PC-9 (cell line): ENCODE measurements around the gene TAC4. TPM values are rescaled to one million over a fixed set of nuclear protein-coding genes. Genes with fewer than 3 reads are reported as not detected.

Experiments used
- BruUV-seq: library from RNA; stranded (reverse); fragments of 400-500 nt; replicated peaks from 2 replicates; lab custom pipeline; 2021; lab: Mats Ljungman, UMichigan
- CTCF ChIA-PET: fragments of 300-600 bp; sonication (Branson Sonifier 250); formaldehyde crosslinking; loops from one replicate; lab custom pipeline; 2022; ENCODE audit warnings: antibody characterized with exemption; lab: Charles Lee
- POLR2A ChIA-PET: fragments of 300-600 bp; sonication (Branson Sonifier 250); formaldehyde crosslinking; loops from one replicate; lab custom pipeline; 2022; ENCODE audit warnings: antibody characterized with exemption; ENCODE audit not compliant: unreplicated experiment; lab: Charles Lee
- DNase-seq, 2 experiments: peaks; one replicate each; pipeline versions ENCODE4 v3.0.0 to v3.0.0-alpha.2; 2015 to 2022; ENCODE audit warnings: mixed read lengths in 1 of 2
- H2AFZ ChIP-seq: fragments of 200-600 bp; sonication (generic); 2 replicates; pipeline ENCODE4 v1.8.1; 2017; ENCODE audit warnings: antibody characterized with exemption
- H3F3A ChIP-seq: fragments of 200-600 bp; sonication (generic); 2 replicates; pipeline ENCODE4 v1.8.1; 2017; ENCODE audit warnings: antibody characterized with exemption, mild to moderate bottlenecking, low read depth; ENCODE audit not compliant: insufficient read depth
- H3K27ac ChIP-seq: fragments of 200-600 bp; sonication (generic); 2 replicates; pipeline ENCODE4 v1.6.1; 2016; ENCODE audit warnings: mixed run types
- H3K27me3 ChIP-seq: fragments of 200-600 bp; sonication (generic); 2 replicates; pipeline ENCODE4 v1.6.1; 2016; ENCODE audit warnings: low read depth, mixed run types; ENCODE audit not compliant: insufficient read depth
- H3K36me3 ChIP-seq: fragments of 200-600 bp; sonication (generic); 2 replicates; pipeline ENCODE4 v1.6.1; 2016; ENCODE audit warnings: low read depth, mixed run types
- H3K4me1 ChIP-seq: fragments of 200-600 bp; sonication (generic); replicated peaks from 2 replicates; pipeline ENCODE4 v1.6.1; 2016; ENCODE audit warnings: mixed run types; ENCODE audit not compliant: insufficient read depth
- H3K4me2 ChIP-seq: fragments of 200-600 bp; sonication (generic); 2 replicates; pipeline ENCODE4 v1.6.1; 2017; ENCODE audit warnings: mixed run types
- H3K4me3 ChIP-seq: fragments of 200-600 bp; sonication (generic); 2 replicates; pipeline ENCODE4 v1.6.1; 2016; ENCODE audit warnings: mixed run types
- H3K79me2 ChIP-seq: fragments of 200-600 bp; sonication (generic); 2 replicates; pipeline ENCODE4 v1.6.1; 2017; ENCODE audit warnings: low read depth, mixed run types
- H3K9me2 ChIP-seq: fragments of 200-600 bp; sonication (generic); 2 replicates; pipeline ENCODE4 v1.8.1; 2017; ENCODE audit warnings: mild to moderate bottlenecking; ENCODE audit not compliant: insufficient read depth
- H3K9me3 ChIP-seq: fragments of 200-600 bp; sonication (generic); 2 replicates; pipeline ENCODE4 v1.8.1; 2016; ENCODE audit warnings: low read depth; ENCODE audit not compliant: insufficient read depth
- H4K20me1 ChIP-seq: fragments of 200-600 bp; sonication (generic); 2 replicates; pipeline ENCODE4 v1.8.1; 2017; ENCODE audit not compliant: insufficient read depth
- CTCF ChIP-seq: fragments of 200-600 bp; sonication (generic); conservative IDR thresholded peaks from 2 replicates; pipeline ENCODE4 v1.6.1; 2017; ENCODE audit warnings: mixed run types, antibody characterized with exemption, mild to moderate bottlenecking, moderate library complexity
- EZH2 ChIP-seq: fragments of 200-600 bp; sonication (generic); IDR thresholded peaks from 2 replicates; pipeline ENCODE4 v1.8.0; 2017; ENCODE audit warnings: antibody characterized with exemption, low read depth
- intact Hi-C: fragments of 100-400 bp; cut with micrococcal nuclease; formaldehyde crosslinking; loops from one replicate; pipeline ENCODE4 v1.10.0; 2022; ENCODE audit not compliant: unreplicated experiment
- total RNA-seq: library from RNA; stranded (reverse); gene quantifications from 2 replicates; pipeline ENCODE4 v1.2.3, GENCODE V29; 2021

The TAC4 gene
- total RNA-seq, 1 experiment from 2014 or later = not detected

DNA sequence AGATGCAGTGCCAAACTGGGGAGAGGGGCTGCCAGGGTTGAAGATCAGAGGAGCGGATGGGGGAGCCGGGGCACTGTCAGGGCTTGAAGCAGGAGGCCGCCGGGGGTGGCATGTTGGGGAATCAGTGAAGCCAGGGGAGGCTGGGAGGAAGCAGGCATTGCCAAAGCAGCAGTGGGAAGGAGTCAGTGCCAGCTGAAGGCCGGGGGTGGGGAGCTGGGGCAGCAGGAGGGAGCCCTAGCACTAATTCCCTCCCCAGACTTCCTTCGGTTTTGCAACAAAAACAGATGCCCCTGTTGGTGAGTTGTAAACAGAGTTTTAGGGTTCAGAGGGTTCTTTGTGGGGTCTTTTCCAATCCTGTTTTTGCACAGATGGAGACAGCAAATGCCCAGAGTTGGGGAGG lies 10.9 kb upstream of the TAC4 start:
- no peak overlapping the region for H3K4me3 ChIP-seq
- intact Hi-C loops = no loop called here
- BruUV-seq = no TSS peak

DNA sequence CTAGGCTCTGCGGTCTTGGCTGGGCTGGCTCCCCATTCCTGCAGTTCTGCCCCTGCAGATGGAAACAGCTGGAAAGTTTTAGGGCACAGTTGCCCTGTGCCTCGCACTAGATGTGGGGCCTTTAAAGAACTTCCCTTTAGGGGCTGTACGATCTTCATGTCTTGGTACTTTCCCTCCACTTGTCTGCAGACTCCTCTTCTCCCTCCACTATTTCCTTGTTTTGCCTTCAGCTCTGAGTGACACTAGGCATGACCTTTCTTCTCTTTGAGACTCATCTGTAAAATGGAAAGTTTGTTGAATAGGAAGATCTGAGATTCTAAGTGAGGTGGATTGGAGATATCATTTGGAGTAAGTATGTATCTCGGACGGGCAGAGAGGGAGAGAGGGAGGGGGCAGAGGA lies 6.3 kb upstream of the TAC4 start:
- Histone ChIP-seq H3K27ac (no peak overlapping the region), H3K9me2 (no peaks in the 10 kb centered on the region), H4K20me1 (no peaks in the 10 kb centered on the region), H3K4me3 (no peak overlapping the region), H3K4me2 (no peak overlapping the region), H3K79me2 (no peaks in the 10 kb centered on the region), H3K36me3 (no peaks in the 10 kb centered on the region), H3K9me3 (no peaks in the 10 kb centered on the region), H2AFZ (no peak overlapping the region), H3K27me3 (peaks cover 50% of the 10 kb centered on the region), H3K4me1 (peaks cover 5% of the 10 kb centered on the region), H3F3A (no peaks in the 10 kb centered on the region)
- TF ChIP-seq EZH2 (no peak), CTCF (no peak)
- POLR2A ChIA-PET = no interaction called here
- intact Hi-C loops = loop anchor here (5.0 kb wide), 1 partner anchor 147 kb away; the partner anchor contains the start of gene SLC35B1
- no TSS peak for BruUV-seq
- no peak for DNase-seq
- CTCF ChIA-PET = no interaction called here

More for the DNA sequence above, 10.9 kb upstream of the TAC4 start:
- ChIA-PET CTCF (no interaction called here), POLR2A (no interaction called here)
- Histone ChIP-seq H3K9me2 (no peaks in the 10 kb centered on the region), H2AFZ (no peak overlapping the region), H4K20me1 (no peaks in the 10 kb centered on the region), H3K9me3 (no peaks in the 10 kb centered on the region), H3F3A (no peaks in the 10 kb centered on the region), H3K79me2 (no peaks in the 10 kb centered on the region), H3K36me3 (no peaks in the 10 kb centered on the region), H3K27ac (no peak overlapping the region), H3K4me2 (no peak overlapping the region), H3K27me3 (peaks cover 15% of the 10 kb centered on the region), H3K4me1 (peaks cover 4% of the 10 kb centered on the region)
- DNase-seq = no peak
- TF ChIP-seq EZH2 (no peak), CTCF (no peak)

DNA sequence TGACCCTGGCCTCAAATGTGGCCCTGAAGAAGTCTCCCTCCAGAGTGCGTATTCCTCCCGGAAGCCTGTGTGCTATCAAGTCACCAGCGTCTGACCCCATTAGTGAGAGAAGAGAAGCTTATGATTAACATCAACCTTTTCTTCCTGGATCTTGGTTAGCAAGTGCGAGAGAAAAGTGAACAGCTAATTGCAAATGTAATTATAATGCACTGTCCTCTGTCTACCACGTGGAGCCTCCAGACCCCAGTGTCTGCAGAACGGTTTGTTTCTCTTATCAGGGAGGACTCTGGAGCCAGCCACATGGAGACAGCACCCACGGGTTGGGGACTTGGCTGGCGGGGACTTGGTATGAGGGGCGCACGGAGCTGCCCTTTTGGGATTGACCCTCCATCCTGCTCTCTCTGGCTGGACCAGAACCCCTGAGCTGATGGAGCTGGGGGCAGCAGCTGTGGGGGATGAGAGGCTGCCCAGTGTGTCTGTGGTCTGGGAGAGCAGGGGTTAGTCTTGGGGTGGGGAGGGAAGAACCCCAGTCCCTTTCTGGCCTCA lies 5.7 kb upstream of the TAC4 start:
- POLR2A ChIA-PET = interaction anchor here (0.5 to 0.6 kb wide), 2 partner anchors 325 to 434 kb away, joined by 4 to 9 read pairs; no protein-coding TSS in a partner anchor

More for the DNA sequence above, 5.7 kb upstream of the TAC4 start:
- no peak for DNase-seq
- intact Hi-C loops = loop anchor here (5.0 kb wide), 1 partner anchor 146 kb away; the partner anchor contains the start of gene SLC35B1
- no peaks in the 10 kb centered on the region for H3K36me3 ChIP-seq
- no peak overlapping the region for H3K4me3 ChIP-seq
- H4K20me1 ChIP-seq = no peaks in the 10 kb centered on the region
- no peak for TF ChIP-seq EZH2
- TF ChIP-seq CTCF = no peak
- H3K79me2 ChIP-seq = no peaks in the 10 kb centered on the region
- H2AFZ ChIP-seq = no peak overlapping the region
- no TSS peak for BruUV-seq
- CTCF ChIA-PET = no interaction called here
- H3K9me2 ChIP-seq = no peaks in the 10 kb centered on the region
- peaks cover 5% of the 10 kb centered on the region for H3K4me1 ChIP-seq
- no peaks in the 10 kb centered on the region for H3F3A ChIP-seq
- H3K27me3 ChIP-seq = peaks cover 50% of the 10 kb centered on the region
- no peak overlapping the region for H3K27ac ChIP-seq
- H3K4me2 ChIP-seq = no peak overlapping the region
- H3K9me3 ChIP-seq = no peaks in the 10 kb centered on the region
